SJCRH30 (cell line): Measurements from ENCODE around the gene LRP1B. TPM values are rescaled to one million over a fixed set of nuclear protein-coding genes. Genes with fewer than 3 reads are reported as not detected.
"Not testable (repeated sequence)": the region's sequence is repeated elsewhere in the genome, so short reads cannot be mapped to it uniquely, and the experiment has no call there.

ENCODE experiments used
- DNase-seq, 2 experiments: peaks; one replicate each; pipeline ENCODE4 v3.0.0-alpha.2; 2015 to 2020
- H3K27ac ChIP-seq: fragments of 250-450 bp; sonication (Bioruptor Pico); 2 replicates; pipeline ENCODE4 v1.5.1; 2020; ENCODE audit warnings: mild to moderate bottlenecking, moderate library complexity
- H3K27me3 ChIP-seq: fragments of 250-450 bp; sonication (Bioruptor Pico); 2 replicates; pipeline ENCODE4 v1.5.1; 2020; ENCODE audit warnings: mild to moderate bottlenecking, moderate library complexity
- H3K36me3 ChIP-seq: fragments of 250-450 bp; sonication (Bioruptor Pico); 2 replicates; pipeline ENCODE4 v1.5.1; 2020; ENCODE audit warnings: mild to moderate bottlenecking, moderate library complexity
- H3K4me1 ChIP-seq: fragments of 250-450 bp; sonication (Bioruptor Pico); 2 replicates; pipeline ENCODE4 v1.5.1; 2020; ENCODE audit warnings: mild to moderate bottlenecking, moderate library complexity
- H3K4me3 ChIP-seq: fragments of 250-450 bp; sonication (Bioruptor Pico); 2 replicates; pipeline ENCODE4 v1.5.1; 2020; ENCODE audit warnings: mild to moderate bottlenecking, moderate library complexity
- H3K9me3 ChIP-seq: fragments of 250-450 bp; sonication (Bioruptor Pico); replicated peaks from 2 replicates; pipeline ENCODE4 v1.5.1; 2020; ENCODE audit warnings: mild to moderate bottlenecking, moderate library complexity
- total RNA-seq: library from RNA; depleted of rRNA; stranded (reverse); fragments of >200 nt; shearing (Covaris generic); gene quantifications from 2 replicates; pipeline ENCODE4 v1.2.3, GENCODE V29; 2014

The LRP1B gene
- total RNA-seq, 1 experiment from 2014 or later: 7.5 TPM

DNA sequence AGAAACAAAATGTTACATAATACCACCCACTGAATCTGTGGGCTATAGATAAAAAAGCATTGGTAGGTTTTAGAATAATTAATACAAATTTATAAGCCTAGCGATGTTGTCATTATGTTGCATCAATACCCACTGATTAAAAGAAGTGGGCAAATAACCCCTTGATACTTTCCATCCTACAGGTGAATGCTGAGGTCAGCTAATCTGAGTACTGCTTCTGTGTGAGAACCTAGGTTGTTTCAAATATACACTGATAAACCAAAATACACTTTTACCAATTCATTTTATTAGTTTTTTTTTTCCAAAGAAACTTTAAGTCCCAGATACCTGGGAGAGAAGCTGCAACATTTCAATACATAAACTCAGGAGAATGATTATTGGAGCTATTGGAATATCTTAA, 948.6 kb downstream of the LRP1B start:
- Histone ChIP-seq H3K36me3 (no peaks in the 10 kb centered on the region), H3K27me3 (no peaks in the 10 kb centered on the region), H3K27ac (no peak overlapping the region), H3K4me3 (no peak overlapping the region), H3K9me3 (no peaks in the 10 kb centered on the region), H3K4me1 (peaks cover 5% of the 10 kb centered on the region; the same call in 1 of the 2 replicates)
- no peak for DNase-seq

GRCh38 chr2:141169117-141169516, 961.7 kb downstream of the LRP1B start:
- H3K4me3 ChIP-seq, H3K27me3 ChIP-seq, DNase-seq, H3K9me3 ChIP-seq, H3K27ac ChIP-seq, H3K36me3 ChIP-seq, H3K4me1 ChIP-seq: not testable (repeated sequence)

DNA sequence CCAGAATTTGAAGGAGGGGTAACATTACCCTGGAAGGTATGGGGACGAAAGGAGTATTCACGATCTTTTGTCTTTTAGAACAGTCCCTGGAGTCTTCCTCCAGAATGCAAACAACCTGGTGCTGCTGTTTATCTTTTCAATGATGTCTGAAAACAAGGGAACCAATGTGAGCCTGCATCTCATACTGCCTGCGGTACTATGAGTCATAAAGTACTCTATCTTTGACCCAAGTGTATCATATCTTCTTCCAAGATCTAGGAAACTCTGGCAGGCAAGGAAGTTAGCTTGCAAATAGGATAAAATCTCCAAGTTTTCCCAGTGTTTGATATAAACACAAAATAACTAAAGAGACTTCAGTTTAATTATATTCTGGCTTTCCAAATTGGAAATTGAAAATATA, 968.5 kb downstream of the LRP1B start:
- Histone ChIP-seq H3K4me3 (no peak overlapping the region), H3K9me3 (no peaks in the 10 kb centered on the region), H3K27ac (no peak overlapping the region), H3K4me1 (no peaks in the 10 kb centered on the region), H3K27me3 (no peaks in the 10 kb centered on the region), H3K36me3 (no peaks in the 10 kb centered on the region)
- no peak for DNase-seq

DNA sequence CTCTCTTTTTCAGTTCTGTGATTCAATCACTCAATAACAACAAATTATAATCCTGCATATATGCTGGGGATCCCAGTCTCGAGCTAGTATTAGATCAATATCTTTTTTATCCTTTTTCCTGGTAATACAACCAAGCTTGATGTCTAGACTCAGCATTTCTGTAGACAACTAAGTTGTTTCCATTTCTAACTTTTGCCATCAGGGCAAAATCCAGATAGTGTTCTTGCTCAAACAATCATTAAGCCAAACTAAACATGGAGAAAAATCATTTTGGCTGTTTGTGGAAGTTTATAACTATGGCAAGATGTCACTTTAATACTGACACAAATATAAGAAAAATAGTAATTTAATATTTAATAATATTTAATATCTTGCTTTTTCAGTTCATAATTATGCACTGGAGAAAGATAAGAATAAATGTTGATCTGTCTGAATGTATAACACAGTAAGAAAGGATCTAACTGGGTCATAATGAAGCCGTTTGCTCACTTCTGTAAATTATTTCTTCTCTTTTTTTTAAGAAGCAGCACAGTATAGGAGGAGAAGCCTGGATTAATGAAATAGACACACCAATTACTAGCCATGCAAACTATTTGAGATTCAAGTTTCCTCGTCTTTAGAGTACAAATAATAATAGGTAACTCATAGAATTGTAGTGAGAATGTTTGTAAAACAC, 979.1 kb downstream of the LRP1B start:
- Histone ChIP-seq H3K36me3 (no peaks in the 10 kb centered on the region), H3K27ac (no peak overlapping the region), H3K4me3 (no peak overlapping the region), H3K27me3 (no peaks in the 10 kb centered on the region), H3K9me3 (no peaks in the 10 kb centered on the region), H3K4me1 (no peaks in the 10 kb centered on the region)
- no peak for DNase-seq

- no peaks in the 10 kb centered on the region for H3K9me3 ChIP-seq
- no peak overlapping the region for H3K4me3 ChIP-seq
- no peak for DNase-seq
- no peaks in the 10 kb centered on the region for H3K36me3 ChIP-seq
- no peak overlapping the region for H3K27ac ChIP-seq
- H3K4me1 ChIP-seq: no peaks in the 10 kb centered on the region
- no peaks in the 10 kb centered on the region for H3K27me3 ChIP-seq
Observed at GRCh38 chr2:141142025-141142424, 988.8 kb downstream of the LRP1B start.

DNA sequence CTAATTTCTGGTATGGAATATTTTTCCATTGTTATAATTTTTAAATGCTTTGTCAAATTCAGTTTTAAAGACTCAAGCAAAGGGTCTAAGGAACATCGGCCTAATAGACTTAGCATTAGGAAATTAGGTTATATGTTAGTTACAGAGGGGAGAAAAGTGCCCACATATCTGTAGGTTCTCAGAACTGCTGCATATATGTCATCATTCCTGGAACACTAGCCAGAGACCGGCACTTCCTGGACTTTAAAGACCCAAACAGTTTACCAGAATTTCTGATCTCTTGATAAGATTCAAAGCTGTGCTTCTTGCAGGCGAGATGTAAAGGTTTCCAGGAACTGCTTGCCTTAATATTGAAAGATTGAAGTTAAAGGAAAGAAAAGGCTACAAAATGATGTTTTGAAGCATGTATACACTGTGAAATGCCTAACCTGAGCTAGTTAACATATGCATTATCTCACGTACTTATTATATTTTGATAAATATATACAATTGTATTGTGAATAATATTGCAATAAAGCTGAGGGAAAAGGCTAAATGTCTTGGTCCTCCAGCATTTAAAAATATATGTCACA, 993.6 kb downstream of the LRP1B start:
- Histone ChIP-seq H3K27me3 (no peaks in the 10 kb centered on the region), H3K4me3 (no peak overlapping the region), H3K36me3 (no peaks in the 10 kb centered on the region), H3K9me3 (no peaks in the 10 kb centered on the region), H3K4me1 (no peaks in the 10 kb centered on the region), H3K27ac (no peak overlapping the region)
- no peak for DNase-seq

DNA sequence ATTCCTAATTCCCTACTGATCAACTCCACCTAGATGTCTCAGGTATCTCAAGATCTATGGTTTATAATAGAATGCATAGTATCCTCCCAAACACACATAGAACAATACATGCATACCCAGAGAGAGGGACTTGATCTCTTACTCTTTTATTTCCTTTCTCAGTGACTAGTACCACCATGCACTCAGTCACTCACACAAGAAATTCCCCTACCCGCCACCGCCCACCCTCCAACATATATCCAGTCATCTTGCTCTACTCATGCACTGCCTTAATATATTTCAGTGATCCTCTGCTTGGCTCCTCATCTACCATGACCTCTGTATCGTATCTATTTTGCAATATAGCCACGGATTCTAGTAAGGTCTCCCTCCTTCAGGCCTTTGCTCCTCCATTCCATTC, 996.9 kb downstream of the LRP1B start:
- Histone ChIP-seq H3K4me1 (no peaks in the 10 kb centered on the region), H3K36me3 (no peaks in the 10 kb centered on the region), H3K27me3 (no peaks in the 10 kb centered on the region), H3K9me3 (no peaks in the 10 kb centered on the region), H3K27ac (no peak overlapping the region), H3K4me3 (no peak overlapping the region)
- no peak for DNase-seq

DNA sequence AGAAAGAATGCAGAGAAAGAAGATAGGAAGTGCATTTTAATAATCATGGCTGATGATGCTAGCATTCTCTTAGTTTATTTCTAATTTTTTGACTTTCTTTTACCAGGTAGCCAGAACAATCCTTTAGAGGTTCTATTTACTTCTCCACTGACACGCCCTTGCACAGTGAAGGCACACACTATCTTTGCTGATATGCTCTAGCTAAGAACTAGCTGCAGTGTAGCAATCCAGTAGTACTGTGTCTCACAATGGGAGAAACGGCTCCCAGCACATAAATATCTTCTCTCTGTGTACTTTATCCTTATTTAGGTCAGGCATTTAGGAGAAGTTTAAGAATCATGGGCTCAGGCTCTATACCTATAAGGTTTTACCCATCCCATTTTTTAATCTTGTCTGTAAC, 1005.4 kb downstream of the LRP1B start:
- Histone ChIP-seq H3K4me3 (no peak overlapping the region), H3K27me3 (no peaks in the 10 kb centered on the region), H3K36me3 (no peaks in the 10 kb centered on the region), H3K4me1 (no peaks in the 10 kb centered on the region), H3K9me3 (no peaks in the 10 kb centered on the region), H3K27ac (no peak overlapping the region)
- DNase-seq: no peak

DNA sequence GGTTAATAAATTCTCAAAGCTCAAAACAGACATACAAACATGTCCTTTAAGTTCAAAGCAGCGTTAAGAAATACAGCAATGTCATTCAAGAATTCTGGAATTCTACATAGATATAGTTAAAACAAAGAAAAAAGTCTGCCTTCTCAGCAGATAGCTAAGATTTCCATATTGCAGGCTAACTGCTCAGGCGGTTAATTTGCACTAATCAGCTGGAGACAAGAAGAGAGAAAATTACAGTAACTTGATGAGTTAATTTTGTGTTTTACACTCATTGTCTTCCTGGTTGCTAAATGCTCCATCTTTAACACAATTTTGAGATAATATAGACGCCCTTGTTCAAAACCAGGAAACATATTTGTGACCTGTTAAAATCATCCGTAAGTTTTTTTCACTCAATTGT, 1012.0 kb downstream of the LRP1B start:
- H3K4me3 ChIP-seq: no peak overlapping the region
- no peak overlapping the region for H3K27ac ChIP-seq
- H3K27me3 ChIP-seq: no peaks in the 10 kb centered on the region
- no peaks in the 10 kb centered on the region for H3K9me3 ChIP-seq
- H3K36me3 ChIP-seq: no peaks in the 10 kb centered on the region
- no peak for DNase-seq
- H3K4me1 ChIP-seq: no peaks in the 10 kb centered on the region

DNA sequence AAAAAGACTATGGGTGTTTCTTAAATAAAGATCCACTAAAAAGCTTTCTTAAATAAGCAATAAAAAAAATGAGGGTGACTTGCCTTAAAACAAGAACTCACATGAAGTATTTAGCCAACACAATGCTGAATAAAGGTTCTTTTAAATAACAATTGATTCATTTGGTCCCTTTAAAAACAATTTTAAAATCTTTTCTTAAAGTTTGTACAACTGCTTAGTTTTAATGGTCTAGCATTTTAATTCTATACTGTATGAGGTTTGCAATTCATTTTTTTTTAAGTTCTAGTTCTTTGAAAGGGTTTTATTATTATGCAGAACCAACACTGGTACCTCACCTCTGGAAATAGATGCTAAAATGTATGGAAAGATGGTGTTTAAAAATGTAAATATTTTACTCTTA, 1017.5 kb downstream of the LRP1B start:
- Histone ChIP-seq H3K27ac (no peak overlapping the region), H3K4me1 (no peaks in the 10 kb centered on the region), H3K27me3 (no peaks in the 10 kb centered on the region), H3K4me3 (no peak overlapping the region), H3K9me3 (no peaks in the 10 kb centered on the region), H3K36me3 (no peaks in the 10 kb centered on the region)
- DNase-seq: no peak

DNA sequence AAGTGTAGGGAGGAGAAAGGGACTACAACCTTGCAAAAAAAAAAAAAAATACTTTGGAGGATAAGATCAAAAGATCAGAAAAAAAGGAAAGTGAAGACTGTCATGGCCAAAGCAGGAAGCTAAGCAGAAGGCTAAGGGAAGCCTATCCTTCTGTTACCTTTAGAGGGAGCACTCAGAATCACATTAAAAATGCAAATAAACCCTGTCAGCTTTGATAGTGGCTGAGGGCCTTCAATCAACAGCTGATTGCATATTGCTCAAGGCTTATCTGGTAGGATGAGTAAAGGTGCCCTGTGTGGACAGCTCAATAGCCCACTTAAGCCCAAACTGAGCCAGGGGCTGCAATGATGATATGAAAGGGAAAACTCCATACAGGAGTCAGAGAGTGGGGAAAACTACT, 1021.2 kb downstream of the LRP1B start:
- Histone ChIP-seq H3K27ac (no peak overlapping the region), H3K9me3 (no peaks in the 10 kb centered on the region), H3K27me3 (no peaks in the 10 kb centered on the region), H3K36me3 (no peaks in the 10 kb centered on the region), H3K4me3 (no peak overlapping the region), H3K4me1 (no peaks in the 10 kb centered on the region)
- DNase-seq: peak in 1 of 2 experiments; percentile 7

- H3K27me3 ChIP-seq: no peaks in the 10 kb centered on the region
- H3K9me3 ChIP-seq: no peaks in the 10 kb centered on the region
- H3K27ac ChIP-seq: no peak overlapping the region
- no peaks in the 10 kb centered on the region for H3K4me1 ChIP-seq
- H3K36me3 ChIP-seq: no peaks in the 10 kb centered on the region
- H3K4me3 ChIP-seq: no peak overlapping the region
- peak in 1 of 2 experiments; percentile 27 for DNase-seq
Observed at GRCh38 chr2:141105763-141106162, 1025.1 kb downstream of the LRP1B start.

DNA sequence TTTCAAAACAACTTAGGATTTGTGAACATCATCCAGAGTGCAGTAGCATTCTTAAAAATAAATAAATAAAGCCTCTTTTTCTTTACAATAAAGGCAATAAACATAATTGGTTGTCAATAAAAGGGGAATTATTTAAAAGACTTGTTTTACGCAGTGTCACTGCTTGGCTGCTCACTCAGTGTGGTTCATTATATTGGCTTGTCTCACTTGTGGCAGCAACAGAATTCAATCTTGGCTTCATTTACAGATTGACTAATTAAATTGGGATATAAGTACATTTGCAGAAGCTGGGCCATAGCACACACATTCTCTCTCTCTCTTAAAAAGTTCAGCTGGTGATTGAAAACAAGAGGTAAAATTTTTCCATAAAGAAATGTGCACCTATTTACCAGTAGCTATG, 1027.6 kb downstream of the LRP1B start:
- Histone ChIP-seq H3K4me1 (no peaks in the 10 kb centered on the region), H3K36me3 (no peaks in the 10 kb centered on the region), H3K27me3 (no peaks in the 10 kb centered on the region), H3K4me3 (no peak overlapping the region), H3K9me3 (no peaks in the 10 kb centered on the region), H3K27ac (no peak overlapping the region)
- no peak for DNase-seq

- Histone ChIP-seq H3K36me3 (no peaks in the 10 kb centered on the region), H3K4me1 (no peaks in the 10 kb centered on the region), H3K4me3 (no peak overlapping the region), H3K27ac (no peak overlapping the region), H3K27me3 (no peaks in the 10 kb centered on the region), H3K9me3 (no peaks in the 10 kb centered on the region)
- DNase-seq: no peak
Observed at GRCh38 chr2:141079231-141079630, 1051.6 kb downstream of the LRP1B start.

DNA sequence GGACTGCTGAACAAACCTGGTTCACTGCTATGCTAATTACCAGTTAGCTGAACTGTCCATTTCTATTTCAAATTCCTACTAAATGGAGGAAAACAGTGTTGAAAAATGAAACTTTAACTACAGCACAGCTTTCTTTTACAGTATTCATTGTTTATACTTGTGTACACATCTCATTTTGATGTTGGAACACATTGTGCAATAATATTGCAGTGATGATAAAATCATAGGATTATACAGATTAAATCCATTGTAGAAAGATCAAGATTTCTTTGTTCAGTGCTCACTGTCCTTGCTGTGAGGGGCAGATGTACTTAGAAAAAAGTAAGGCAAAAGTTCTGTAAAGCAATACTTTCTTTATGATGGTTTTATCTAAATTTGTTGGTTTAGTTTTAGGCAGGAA, 1055.1 kb downstream of the LRP1B start:
- no peaks in the 10 kb centered on the region for H3K27me3 ChIP-seq
- DNase-seq: no peak
- H3K36me3 ChIP-seq: no peaks in the 10 kb centered on the region
- H3K27ac ChIP-seq: no peak overlapping the region
- H3K4me1 ChIP-seq: no peaks in the 10 kb centered on the region
- H3K9me3 ChIP-seq: no peaks in the 10 kb centered on the region
- H3K4me3 ChIP-seq: no peak overlapping the region

DNA sequence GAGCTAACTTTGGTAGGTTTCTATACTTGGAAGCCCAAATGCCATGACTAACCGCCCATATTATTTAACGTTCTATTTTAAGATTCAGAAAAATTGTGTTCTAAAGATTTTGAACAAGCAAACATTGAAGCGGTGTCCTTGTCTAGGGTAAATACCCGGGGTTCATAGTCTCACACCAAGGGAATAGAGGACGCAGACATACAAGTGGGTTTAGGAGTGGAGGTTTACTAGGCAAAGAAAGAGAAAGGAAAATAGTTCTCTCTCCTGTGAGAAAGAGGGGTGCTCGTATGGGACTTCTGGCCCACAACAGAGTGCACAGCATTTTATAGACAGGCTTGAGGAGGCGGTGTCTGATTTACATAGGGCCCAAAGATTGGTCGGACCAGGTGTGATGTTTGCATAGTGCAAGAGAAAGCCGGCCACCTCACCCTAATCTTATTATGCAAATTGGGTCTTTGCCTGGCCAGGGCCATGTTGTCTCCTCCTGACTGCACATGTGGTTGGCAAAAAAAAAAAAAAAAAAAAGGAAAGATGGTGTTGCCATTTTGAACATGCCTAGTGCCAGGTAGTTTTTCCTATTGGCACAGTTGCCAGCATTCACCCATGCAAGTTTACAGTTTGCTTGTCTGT, 1062.6 kb downstream of the LRP1B start:
- Histone ChIP-seq H3K4me1 (no peaks in the 10 kb centered on the region), H3K9me3 (no peaks in the 10 kb centered on the region), H3K4me3 (no peak overlapping the region), H3K36me3 (no peaks in the 10 kb centered on the region), H3K27ac (no peak overlapping the region), H3K27me3 (no peaks in the 10 kb centered on the region)
- DNase-seq: peak in 1 of 2 experiments; percentile 4
